ENCODE results near the gene IL23A.

Gene IL23A

GRCh38 chr12:56298828-56299227 is 39.9 kb upstream of the IL23A start:
- Histone ChIP-seq H3K14ac (ENCODE audit: low read length) (no peak overlapping the region), H3K4me1 (ENCODE audit: control insufficient read depth in 2 of 2, insufficient read depth in 1 of 2, low read depth in 1 of 2, low read length in 2 of 2) (peaks cover 6 to 10% of the 10 kb centered on the region in 2 donors), H3K4me3 (ENCODE audit: low read length in 2 of 2) (peak overlapping the region in 1 of 2 donors; percentile 56), H3K9me3 (replicated peaks in 1 of 2; ENCODE audit: control insufficient read depth in 2 of 2, insufficient read depth in 1 of 2, low read depth in 1 of 2, low read length in 2 of 2) (no peaks in the 10 kb centered on the region), H3K36me3 (replicated peaks in 1 of 2; ENCODE audit: control insufficient read depth in 2 of 2, insufficient read depth in 2 of 2, low read length in 2 of 2) (peaks cover 0 to 62% of the 10 kb centered on the region in 2 donors), H3K9ac (ENCODE audit: low read depth, low read length, poor library complexity) (no peak overlapping the region), H4K8ac (ENCODE audit: low read depth, low read length) (no peak overlapping the region), H3K27me3 (ENCODE audit: control insufficient read depth in 3 of 3, insufficient read depth in 3 of 3, low read depth in 1 of 3, low read length in 3 of 3) (no peaks in the 10 kb centered on the region), H2AK5ac (ENCODE audit: low read depth, low read length) (no peak overlapping the region), H2BK120ac (ENCODE audit: low read depth, low read length) (no peak overlapping the region), H2BK15ac (ENCODE audit: low read length) (no peak overlapping the region), H2BK5ac (ENCODE audit: low read length) (no peak overlapping the region), H3K23ac (ENCODE audit: low read depth, low read length, poor library complexity) (no peak overlapping the region), H2BK12ac (ENCODE audit: low read length) (no peak overlapping the region), H3K4me2 (ENCODE audit: insufficient read depth, low read length, poor library complexity, severe bottlenecking) (peak overlapping the region; percentile 75), H3K79me1 (ENCODE audit: low read depth, low read length) (peaks cover 5% of the 10 kb centered on the region), H3K27ac (replicated peaks; ENCODE audit: low read length) (no peak overlapping the region), H4K91ac (ENCODE audit: low read depth, low read length, poor library complexity) (no peak overlapping the region), H2AFZ (ENCODE audit: low read length) (no peak overlapping the region), H3K18ac (ENCODE audit: low read length) (no peak overlapping the region), H3K4ac (ENCODE audit: low read length) (no peak overlapping the region)
- DNase-seq (ENCODE audit: low spot score): no peak
- no CpG with 5 or more reads among the region's 5 CpGs for WGBS, 2 donors (ENCODE audit: extremely low coverage in 2 of 2, insufficient read length in 2 of 2, insufficient replicate concordance in 1 of 2)

GRCh38 chr12:56299308-56299852 is 39.3 kb upstream of the IL23A start:
- H3K27me3 ChIP-seq (ENCODE audit: control insufficient read depth in 3 of 3, insufficient read depth in 3 of 3, low read depth in 1 of 3, low read length in 3 of 3): no peaks in the 10 kb centered on the region
- H2AFZ ChIP-seq (ENCODE audit: low read length): peak overlapping the region; percentile 72
- H2AK5ac ChIP-seq (ENCODE audit: low read depth, low read length): peak overlapping the region; percentile 52
- no peak overlapping the region for H2BK15ac ChIP-seq (ENCODE audit: low read length)
- H2BK12ac ChIP-seq (ENCODE audit: low read length): no peak overlapping the region
- peak overlapping the region; percentile 38 for H3K23ac ChIP-seq (ENCODE audit: low read depth, low read length, poor library complexity)
- DNase-seq (ENCODE audit: low spot score): no peak
- H3K9me3 ChIP-seq (replicated peaks in 1 of 2; ENCODE audit: control insufficient read depth in 2 of 2, insufficient read depth in 1 of 2, low read depth in 1 of 2, low read length in 2 of 2): no peaks in the 10 kb centered on the region
- peak overlapping the region; percentile 75 for H3K4me2 ChIP-seq (ENCODE audit: insufficient read depth, low read length, poor library complexity, severe bottlenecking)
- H4K91ac ChIP-seq (ENCODE audit: low read depth, low read length, poor library complexity): no peak overlapping the region
- peak overlapping the region; percentile 56 to 98 for H3K4me3 ChIP-seq (ENCODE audit: low read length in 2 of 2)
- H4K8ac ChIP-seq (ENCODE audit: low read depth, low read length): no peak overlapping the region
- peaks cover 6 to 10% of the 10 kb centered on the region in 2 donors for H3K4me1 ChIP-seq (ENCODE audit: control insufficient read depth in 2 of 2, insufficient read depth in 1 of 2, low read depth in 1 of 2, low read length in 2 of 2)
- peak overlapping the region; percentile 40 for H2BK120ac ChIP-seq (ENCODE audit: low read depth, low read length)
- peaks cover under 1 to 63% of the 10 kb centered on the region in 2 donors for H3K36me3 ChIP-seq (replicated peaks in 1 of 2; ENCODE audit: control insufficient read depth in 2 of 2, insufficient read depth in 2 of 2, low read length in 2 of 2)
- no CpG with 5 or more reads among the region's 10 CpGs for WGBS, 2 donors (ENCODE audit: extremely low coverage in 2 of 2, insufficient read length in 2 of 2, insufficient replicate concordance in 1 of 2)
- no peak overlapping the region for H3K27ac ChIP-seq (replicated peaks; ENCODE audit: low read length)
- H3K9ac ChIP-seq (ENCODE audit: low read depth, low read length, poor library complexity): peak overlapping the region; percentile 95
- no peak overlapping the region for H3K14ac ChIP-seq (ENCODE audit: low read length)
- H3K79me1 ChIP-seq (ENCODE audit: low read depth, low read length): peaks cover 5% of the 10 kb centered on the region
- H3K18ac ChIP-seq (ENCODE audit: low read length): no peak overlapping the region
- no peak overlapping the region for H3K4ac ChIP-seq (ENCODE audit: low read length)
- H2BK5ac ChIP-seq (ENCODE audit: low read length): no peak overlapping the region

- Histone ChIP-seq H3K4me3 (ENCODE audit: low read length in 2 of 2) (peak within 1 kb of the TSS; percentile 56 to 98), H3K36me3 (replicated peaks in 1 of 2; ENCODE audit: control insufficient read depth in 2 of 2, insufficient read depth in 2 of 2, low read length in 2 of 2) (peaks cover 1 to 61% of the 10 kb centered on the region in 2 donors), H3K18ac (ENCODE audit: low read length) (peak within 1 kb of the TSS; percentile 76), H2BK5ac (ENCODE audit: low read length) (no peak within 1 kb of the TSS), H2BK12ac (ENCODE audit: low read length) (no peak within 1 kb of the TSS), H3K79me1 (ENCODE audit: low read depth, low read length) (peaks cover 5% of the 10 kb centered on the region), H3K14ac (ENCODE audit: low read length) (no peak within 1 kb of the TSS), H3K27me3 (ENCODE audit: control insufficient read depth in 3 of 3, insufficient read depth in 3 of 3, low read depth in 1 of 3, low read length in 3 of 3) (no peaks in the 10 kb centered on the region), H3K9ac (ENCODE audit: low read depth, low read length, poor library complexity) (peak within 1 kb of the TSS; percentile 95), H4K8ac (ENCODE audit: low read depth, low read length) (no peak within 1 kb of the TSS), H3K27ac (replicated peaks; ENCODE audit: low read length) (peak within 1 kb of the TSS; percentile 73), H3K9me3 (replicated peaks in 1 of 2; ENCODE audit: control insufficient read depth in 2 of 2, insufficient read depth in 1 of 2, low read depth in 1 of 2, low read length in 2 of 2) (no peaks in the 10 kb centered on the region), H3K4me1 (ENCODE audit: control insufficient read depth in 2 of 2, insufficient read depth in 1 of 2, low read depth in 1 of 2, low read length in 2 of 2) (peaks cover 6 to 10% of the 10 kb centered on the region in 2 donors), H3K23ac (ENCODE audit: low read depth, low read length, poor library complexity) (peak within 1 kb of the TSS; percentile 38), H2AK5ac (ENCODE audit: low read depth, low read length) (peak within 1 kb of the TSS; percentile 52), H2BK120ac (ENCODE audit: low read depth, low read length) (peak within 1 kb of the TSS; percentile 40), H3K4ac (ENCODE audit: low read length) (no peak within 1 kb of the TSS), H4K91ac (ENCODE audit: low read depth, low read length, poor library complexity) (peak within 1 kb of the TSS; percentile 50), H2BK15ac (ENCODE audit: low read length) (no peak within 1 kb of the TSS), H3K4me2 (ENCODE audit: insufficient read depth, low read length, poor library complexity, severe bottlenecking) (peak within 1 kb of the TSS; percentile 75), H2AFZ (ENCODE audit: low read length) (peak within 1 kb of the TSS; percentile 72)
- DNase-seq (ENCODE audit: low spot score): peak; percentile 96
- no CpG with 5 or more reads among the region's 63 CpGs for WGBS, 2 donors (ENCODE audit: extremely low coverage in 2 of 2, insufficient read length in 2 of 2, insufficient replicate concordance in 1 of 2)
These were observed 38.6 kb upstream of the IL23A start, which contains the start of gene CS for GRCh38 chr12:56299853-56300643. TSS of gene CS (minus strand) at chr12:56300330. CDS start at chr12:56300201, 129 bp downstream.
